Embryonic facial prominence (tissue), 1 donor: Measurements from ENCODE around the gene GRB10.
"Not testable (repeated sequence)": the region's sequence is repeated elsewhere in the genome, so short reads cannot be mapped to it uniquely, and the experiment has no call there.

Experiments
- DNase-seq: peaks from one replicate; pipeline ENCODE4 v3.0.0-alpha.2; 2016; ENCODE audit errors: extremely low spot score

GRB10 gene

GRCh38 chr7:50778189-50778588 is 4.5 kb downstream of the GRB10 start:
- DNase-seq: no peak

DNA sequence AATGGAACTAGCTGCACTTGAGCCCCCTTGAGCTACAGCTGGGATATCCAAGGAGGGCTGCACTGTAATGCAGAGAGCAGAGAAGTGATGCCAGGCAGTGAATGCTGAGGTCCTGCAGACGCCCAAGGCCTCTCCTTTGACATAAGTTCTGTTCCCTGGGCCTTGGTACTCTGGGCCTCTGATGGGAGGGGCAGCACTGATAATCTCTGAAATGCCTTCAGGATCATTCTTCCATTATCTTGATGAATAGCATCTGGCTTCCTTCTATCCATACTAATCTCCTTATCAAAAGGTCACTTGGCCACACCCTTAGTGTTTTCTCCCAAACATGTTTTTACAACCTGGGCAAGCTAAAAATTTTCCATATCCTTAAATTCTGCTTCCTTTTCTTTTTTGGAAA is 6.9 kb downstream of the GRB10 start:
- DNase-seq: no peak

DNA sequence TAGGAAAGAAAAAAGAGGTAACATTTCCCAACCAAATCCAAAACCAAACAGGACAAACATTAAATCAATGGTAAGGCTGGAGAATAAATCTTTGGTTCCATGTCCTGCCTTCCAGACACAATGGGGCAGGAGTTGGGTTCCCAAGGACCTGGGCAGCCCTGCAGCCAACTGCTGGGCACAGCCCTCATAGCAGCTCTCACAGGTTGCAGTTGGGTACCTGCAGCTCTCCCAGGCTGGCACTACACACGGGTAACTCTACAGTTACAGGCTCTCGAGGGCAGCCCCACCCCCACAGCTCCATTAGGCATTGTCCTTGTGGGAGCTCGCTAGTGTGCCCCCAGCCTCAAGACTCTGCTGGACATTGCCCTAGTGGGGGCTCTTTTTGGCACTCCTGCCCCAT is 7.5 kb downstream of the GRB10 start:
- no peak for DNase-seq

- no peak for DNase-seq
Observed at GRCh38 chr7:50774319-50774718, 8.4 kb downstream of the GRB10 start.

DNA sequence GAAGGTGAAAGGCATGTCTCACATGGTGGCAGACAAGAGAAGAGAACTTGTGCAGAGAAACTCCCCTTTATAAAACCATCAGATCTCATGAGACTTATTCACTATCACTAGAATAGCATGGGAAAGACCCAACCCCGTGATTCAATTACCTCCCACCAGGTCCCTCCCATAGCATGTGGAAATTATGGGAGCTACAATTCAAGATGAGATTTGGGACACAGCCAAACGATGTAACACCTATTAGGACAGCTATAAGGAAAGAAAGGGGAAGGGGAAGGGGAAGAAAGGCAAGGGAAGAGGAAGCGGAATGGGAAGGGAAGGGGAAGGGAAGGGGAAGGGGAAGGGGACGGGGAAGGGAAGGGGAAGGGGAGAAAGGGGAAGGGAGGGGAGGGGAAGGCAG is 9.6 kb downstream of the GRB10 start:
- not testable (repeated sequence) for DNase-seq

DNA sequence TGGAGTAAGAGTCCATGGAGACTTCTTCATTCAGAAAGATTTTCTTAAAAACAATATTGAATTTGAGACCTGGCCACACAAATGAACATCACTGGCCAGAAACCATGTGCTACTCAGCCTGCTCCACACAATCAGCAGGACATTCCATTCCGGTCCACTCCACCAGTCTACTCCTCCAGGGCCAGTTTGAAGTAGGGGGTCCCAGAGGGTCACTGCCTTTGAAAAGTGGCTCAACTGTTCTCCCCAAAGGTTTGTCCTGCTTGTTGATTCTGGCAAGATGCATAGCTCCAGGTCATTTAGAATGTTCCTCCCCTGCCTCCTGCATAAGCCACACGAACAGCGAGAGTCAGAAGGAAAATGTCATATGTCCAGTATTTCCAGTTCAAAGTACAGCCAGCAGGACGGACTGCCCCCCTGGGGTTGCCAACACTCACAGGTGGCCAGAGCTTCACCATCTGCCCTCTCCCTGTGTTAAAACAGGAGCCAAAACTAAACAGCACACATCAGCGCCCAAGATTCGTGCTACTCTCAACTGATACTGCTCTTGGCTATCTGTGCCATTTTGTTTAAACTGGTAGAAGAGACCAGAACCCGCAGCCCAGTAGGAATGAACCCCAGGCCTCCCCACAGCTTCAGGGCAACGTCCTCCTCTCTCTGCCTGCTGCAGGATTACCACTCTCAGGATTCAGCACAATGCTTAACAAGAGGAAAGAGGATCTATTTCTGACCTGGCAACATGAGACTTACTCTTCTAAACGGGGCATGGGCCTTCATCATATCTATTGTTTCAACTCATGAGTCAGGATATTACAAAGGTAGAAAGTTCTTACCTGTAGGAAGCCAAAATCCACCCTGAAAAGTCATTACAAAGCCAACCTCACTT is 11.3 kb downstream of the GRB10 start:
- no peak for DNase-seq

GRCh38 chr7:50768485-50769474 is 13.9 kb downstream of the GRB10 start:
- no peak for DNase-seq

DNA sequence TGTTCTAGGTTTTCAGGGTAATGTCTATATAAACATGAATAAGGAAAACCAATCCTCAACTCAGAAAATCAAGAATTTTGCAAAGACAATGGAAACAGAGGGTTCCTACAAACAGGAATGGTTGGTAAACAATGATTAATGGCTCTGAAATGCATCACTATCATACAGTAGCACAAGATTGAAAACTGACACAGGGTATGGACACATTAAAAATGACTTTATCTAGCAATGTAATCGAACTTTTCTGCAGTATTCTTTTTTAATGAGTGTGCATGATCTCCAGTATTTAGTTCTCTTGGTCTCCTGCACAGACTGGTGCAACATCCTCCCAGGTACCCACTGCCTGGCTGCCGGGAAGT is 15.9 kb downstream of the GRB10 start:
- DNase-seq: no peak

DNA sequence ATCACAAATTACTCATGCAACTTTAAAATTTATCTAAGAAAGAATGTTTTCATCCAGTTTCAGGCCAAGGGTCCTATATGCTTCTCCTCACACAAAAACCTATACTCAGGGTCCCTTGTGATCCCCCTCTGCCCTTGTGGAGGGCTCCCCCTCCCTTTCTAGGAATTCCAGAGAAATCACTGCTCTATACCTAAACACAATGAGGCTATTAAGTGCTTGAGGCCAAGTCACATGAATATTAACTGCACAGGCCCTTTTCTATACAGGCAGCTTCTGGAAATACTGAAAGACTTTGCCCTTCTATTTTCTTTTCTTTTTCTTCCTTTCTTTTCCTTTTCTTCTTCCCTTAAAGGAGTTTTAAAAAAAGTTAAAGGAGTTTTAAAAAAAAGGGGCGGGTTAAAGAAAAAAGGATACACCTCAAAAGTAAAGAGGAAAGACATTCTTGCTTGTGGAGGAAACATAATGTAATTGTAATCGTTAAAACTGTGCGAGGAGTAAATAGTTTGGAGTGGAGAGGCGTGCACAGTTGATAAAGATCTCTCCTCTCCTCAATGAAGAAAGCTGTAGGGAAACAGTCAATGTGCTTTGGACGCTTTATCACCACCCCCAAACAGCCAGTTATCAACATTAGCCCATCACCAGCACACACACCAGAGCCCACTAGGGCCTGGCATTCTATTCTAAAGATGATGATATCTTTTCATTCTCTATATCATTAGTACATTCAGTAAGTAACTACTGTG is 16.4 kb downstream of the GRB10 start:
- DNase-seq: no peak

GRCh38 chr7:50762337-50762736 is 20.4 kb downstream of the GRB10 start:
- DNase-seq: no peak

DNA sequence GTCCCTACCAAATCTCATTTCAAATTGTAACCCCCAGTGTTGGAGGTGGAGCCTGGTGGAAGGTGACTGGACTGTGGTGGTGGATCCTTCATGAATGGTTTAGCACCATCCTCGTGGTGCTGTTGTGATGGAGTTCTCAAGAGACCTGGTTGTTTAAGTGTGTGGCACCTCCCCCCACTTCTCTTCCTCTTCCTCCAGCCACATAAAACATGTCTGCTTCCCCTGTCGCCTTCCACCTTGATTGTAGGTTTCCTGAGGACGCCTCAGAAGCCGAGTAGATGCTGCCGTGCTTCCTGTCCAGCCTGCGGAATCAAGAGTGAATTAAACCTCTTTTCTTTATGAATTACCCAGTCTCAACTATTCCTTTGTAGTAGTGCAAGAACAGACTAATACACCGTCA is 21.0 kb downstream of the GRB10 start:
- no peak for DNase-seq

DNA sequence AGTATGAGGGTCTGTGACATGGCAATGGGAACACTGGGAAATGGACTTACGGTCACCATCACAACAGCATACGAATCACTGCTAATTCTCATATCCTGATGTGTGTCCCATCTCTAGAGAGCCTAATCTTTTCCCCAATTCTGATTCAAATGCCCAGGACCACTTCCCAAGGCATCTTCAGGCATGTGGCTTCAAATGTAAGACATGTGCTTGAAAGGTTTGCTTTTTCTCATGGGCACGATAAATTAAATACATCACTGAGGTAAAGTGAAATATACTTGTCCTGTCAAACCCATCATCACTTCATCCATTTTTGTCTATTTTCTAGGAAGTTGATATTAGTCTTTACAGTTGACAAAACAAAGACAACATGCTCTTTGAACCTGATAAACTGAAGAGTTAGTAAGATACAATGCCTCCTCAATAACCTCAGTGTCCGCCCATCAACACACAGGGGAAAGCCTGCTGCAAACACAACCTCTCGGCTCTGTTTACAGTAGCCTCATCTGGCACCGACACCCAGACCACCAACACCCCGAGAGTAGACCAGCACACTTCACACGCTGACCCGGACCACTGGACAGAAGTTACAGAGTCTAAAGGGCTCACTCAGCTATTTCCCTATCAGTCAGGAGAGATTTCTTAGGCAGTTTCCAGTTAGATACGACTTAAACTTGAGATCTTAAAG is 24.8 kb downstream of the GRB10 start:
- DNase-seq: no peak

DNA sequence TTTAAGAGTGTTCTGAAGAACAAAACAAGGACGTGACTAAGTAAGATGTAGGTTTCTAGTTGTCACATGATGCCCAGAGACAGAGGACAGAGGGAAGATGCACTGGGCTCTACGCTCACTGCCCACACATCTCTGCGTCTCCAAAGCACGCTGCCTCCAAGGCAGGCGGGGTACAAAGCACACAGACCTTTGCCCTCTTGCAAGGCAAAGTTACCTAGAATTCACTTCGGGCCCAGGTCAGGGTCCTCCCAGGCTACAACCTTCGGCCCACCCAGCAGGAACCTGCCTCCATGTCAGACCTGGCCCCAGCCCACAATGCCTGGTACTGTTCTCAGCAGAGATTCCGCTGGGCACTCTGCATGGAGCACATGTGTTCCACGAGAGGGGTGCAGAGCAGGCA is 26.5 kb downstream of the GRB10 start:
- DNase-seq: no peak

DNA sequence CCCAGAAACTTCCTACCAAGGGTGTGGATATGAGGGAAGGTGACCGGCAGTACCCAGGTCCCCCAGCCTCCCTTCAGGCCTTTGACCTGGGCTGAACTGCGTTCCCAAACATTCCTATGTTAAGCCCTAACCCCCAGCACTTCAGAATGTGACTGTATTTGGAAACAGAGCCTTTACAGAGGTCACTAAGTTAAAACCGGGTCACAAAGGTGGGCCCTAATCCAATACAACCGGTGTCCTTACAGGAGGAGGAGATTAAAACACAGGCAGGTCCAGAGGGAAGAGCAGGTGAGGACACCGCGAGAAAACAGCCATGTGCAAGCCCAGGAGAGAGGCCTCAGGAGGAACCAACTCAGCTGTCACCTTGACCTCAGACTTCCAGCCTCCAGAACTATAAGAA is 28.0 kb downstream of the GRB10 start:
- no peak for DNase-seq

GRCh38 chr7:50754241-50754640 is 28.5 kb downstream of the GRB10 start:
- no peak for DNase-seq

- DNase-seq: no peak
Observed at GRCh38 chr7:50752422-50752821, 30.3 kb downstream of the GRB10 start.

DNA sequence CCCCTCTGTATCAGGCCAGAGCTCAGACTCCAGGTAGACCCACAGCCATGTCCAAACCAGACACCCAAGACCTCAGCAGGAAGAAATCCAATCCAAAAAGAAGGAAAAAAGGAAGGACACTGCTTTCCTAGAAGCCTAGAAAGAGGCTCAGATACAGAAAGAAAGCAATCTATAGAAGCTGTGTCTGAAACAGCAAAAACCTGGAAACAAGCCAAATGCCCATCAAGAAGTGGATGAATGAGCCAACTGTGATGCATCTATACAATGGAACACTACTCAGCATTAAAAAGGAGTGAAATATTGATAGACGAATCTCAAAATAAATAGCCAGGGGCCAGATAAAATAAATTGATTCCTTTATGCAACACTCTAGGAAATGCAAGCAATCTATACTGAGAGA is 31.6 kb downstream of the GRB10 start:
- DNase-seq: no peak

DNA sequence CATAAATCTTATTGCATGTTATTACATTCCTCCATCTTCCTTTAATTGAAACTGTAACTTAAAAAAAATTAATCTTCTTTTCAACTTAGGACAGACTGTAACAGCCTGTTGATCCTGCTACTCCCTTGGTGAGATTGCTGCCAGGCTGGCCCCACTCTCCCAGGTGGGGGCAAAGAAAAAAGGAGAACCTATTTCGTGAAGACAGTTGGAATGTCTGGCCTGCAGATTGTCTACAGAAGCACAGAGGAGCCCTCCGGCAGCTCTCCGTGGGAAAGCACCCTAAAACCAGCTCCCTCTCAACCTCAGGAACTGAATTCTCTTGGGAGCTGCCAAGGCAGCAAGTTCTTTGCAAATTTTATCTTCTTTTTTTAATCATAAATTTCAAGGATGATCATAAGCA is 32.8 kb downstream of the GRB10 start:
- no peak for DNase-seq

DNA sequence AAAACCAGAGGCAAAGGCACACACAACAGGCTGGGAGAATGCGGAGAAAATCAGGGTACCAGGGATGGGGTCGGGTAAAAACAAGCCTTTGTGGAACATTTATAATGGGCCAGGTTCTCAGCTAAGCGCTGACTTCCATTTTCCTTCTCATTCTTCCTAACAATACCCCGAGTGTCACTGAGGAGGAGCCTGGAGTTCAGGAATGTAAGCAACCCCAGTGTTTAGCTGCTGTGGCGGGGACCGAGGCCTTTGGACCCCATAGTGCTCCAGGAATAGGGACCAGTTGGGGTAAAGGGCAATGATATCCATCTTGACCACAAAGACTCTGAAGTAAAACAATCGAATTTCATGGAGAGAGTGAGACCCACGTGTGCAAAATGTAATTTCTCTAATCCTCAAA is 34.2 kb downstream of the GRB10 start:
- DNase-seq: no peak

GRCh38 chr7:50745835-50746234 is 36.9 kb downstream of the GRB10 start:
- DNase-seq: no peak

GRCh38 chr7:50745336-50745735 is 37.4 kb downstream of the GRB10 start:
- DNase-seq: no peak

GRCh38 chr7:50743893-50744292 is 38.8 kb downstream of the GRB10 start:
- DNase-seq: no peak
